ENCODE data around the gene FBXL4. TPM values are rescaled to one million over a fixed set of nuclear protein-coding genes. Genes with fewer than 3 reads are reported as not detected.

FBXL4 gene
- total RNA-seq, 1 experiment from 2014 or later: 15.1 TPM

- intact Hi-C loops (cut with micrococcal nuclease; ENCODE audit: unreplicated experiment): no loop called here
- H3K9me3 ChIP-seq (ENCODE audit: insufficient read depth, low read depth): peaks cover 9% of the 10 kb centered on the region; the same call in 1 of the 2 replicates
- CTCF ChIA-PET: no interaction called here
- H3K4me2 ChIP-seq: no peak overlapping the region
- H3K27ac ChIP-seq: no peak overlapping the region
- H3K27me3 ChIP-seq (ENCODE audit: insufficient read depth, low read depth): no peaks in the 10 kb centered on the region
- no peaks in the 10 kb centered on the region for H3K9me2 ChIP-seq (ENCODE audit: insufficient read depth)
- peaks cover 6% of the 10 kb centered on the region for H4K20me1 ChIP-seq (ENCODE audit: insufficient read depth)
- H2AFZ ChIP-seq: no peak overlapping the region
- H3K4me1 ChIP-seq (replicated peaks; ENCODE audit: insufficient read depth): peaks cover 21% of the 10 kb centered on the region
- no peak for TF ChIP-seq CTCF (conservative IDR thresholded peaks at IDR 0.05)
- TF ChIP-seq EZH2 (IDR thresholded peaks at IDR 0.05; ENCODE audit: low read depth): no peak
- 0 out of 2 replicates have a peak, but pooled peaks cover 5% of the 10 kb centered on the region for H3F3A ChIP-seq (ENCODE audit: insufficient read depth, low read depth)
- H3K79me2 ChIP-seq (ENCODE audit: low read depth): peaks cover 64% of the 10 kb centered on the region
- peaks cover 24% of the 10 kb centered on the region; the same call in 1 of the 2 replicates for H3K36me3 ChIP-seq (ENCODE audit: low read depth)
- BruUV-seq (replicated peaks): no TSS peak
- POLR2A ChIA-PET (ENCODE audit: unreplicated experiment): no interaction called here
- no peak for DNase-seq
- no peak overlapping the region for H3K4me3 ChIP-seq
These were observed 3.6 kb downstream of the FBXL4 start for GRCh38 chr6:98944168-98944567.

- Histone ChIP-seq H3K27ac (no peak overlapping the region), H3K36me3 (ENCODE audit: low read depth) (peaks cover 24% of the 10 kb centered on the region; the same call in 1 of the 2 replicates), H3K4me3 (no peak overlapping the region), H3K27me3 (ENCODE audit: insufficient read depth, low read depth) (no peaks in the 10 kb centered on the region), H4K20me1 (ENCODE audit: insufficient read depth) (peaks cover 6% of the 10 kb centered on the region), H3K79me2 (ENCODE audit: low read depth) (peaks cover 64% of the 10 kb centered on the region), H2AFZ (no peak overlapping the region), H3K9me3 (ENCODE audit: insufficient read depth, low read depth) (peaks cover 10% of the 10 kb centered on the region; the same call in 1 of the 2 replicates), H3K9me2 (ENCODE audit: insufficient read depth) (no peaks in the 10 kb centered on the region), H3K4me2 (no peak overlapping the region), H3F3A (ENCODE audit: insufficient read depth, low read depth) (0 out of 2 replicates have a peak, but pooled peaks cover 5% of the 10 kb centered on the region), H3K4me1 (replicated peaks; ENCODE audit: insufficient read depth) (peaks cover 21% of the 10 kb centered on the region)
- POLR2A ChIA-PET (ENCODE audit: unreplicated experiment): no interaction called here
- intact Hi-C loops (cut with micrococcal nuclease; ENCODE audit: unreplicated experiment): no loop called here
- BruUV-seq (replicated peaks): no TSS peak
- DNase-seq: no peak
- TF ChIP-seq CTCF (conservative IDR thresholded peaks at IDR 0.05): no peak
- TF ChIP-seq EZH2 (IDR thresholded peaks at IDR 0.05; ENCODE audit: low read depth): no peak
- CTCF ChIA-PET: no interaction called here
These were observed 5.4 kb downstream of the FBXL4 start for GRCh38 chr6:98942263-98942803.

- peaks cover 24% of the 10 kb centered on the region; the same call in 1 of the 2 replicates for H3K36me3 ChIP-seq (ENCODE audit: low read depth)
- ChIA-PET POLR2A (ENCODE audit: unreplicated experiment) (interaction anchor here (0.7 kb wide), 1 partner anchor 16 kb away, joined by 10 read pairs; no protein-coding TSS in a partner anchor), CTCF (no interaction called here)
- no peak overlapping the region for H3K4me3 ChIP-seq
- H3K79me2 ChIP-seq (ENCODE audit: low read depth): peaks cover 61% of the 10 kb centered on the region
- H3K27ac ChIP-seq: no peak overlapping the region
- peaks cover 10% of the 10 kb centered on the region; the same call in 1 of the 2 replicates for H3K9me3 ChIP-seq (ENCODE audit: insufficient read depth, low read depth)
- intact Hi-C loops (cut with micrococcal nuclease; ENCODE audit: unreplicated experiment): no loop called here
- TF ChIP-seq EZH2 (IDR thresholded peaks at IDR 0.05; ENCODE audit: low read depth) (no peak), CTCF (conservative IDR thresholded peaks at IDR 0.05) (no peak)
- no peaks in the 10 kb centered on the region for H3K27me3 ChIP-seq (ENCODE audit: insufficient read depth, low read depth)
- H3K4me1 ChIP-seq (replicated peaks; ENCODE audit: insufficient read depth): peaks cover 17% of the 10 kb centered on the region
- no TSS peak for BruUV-seq (replicated peaks)
- H4K20me1 ChIP-seq (ENCODE audit: insufficient read depth): peaks cover 6% of the 10 kb centered on the region
- DNase-seq: no peak
- 0 out of 2 replicates have a peak, but pooled peaks cover 5% of the 10 kb centered on the region for H3F3A ChIP-seq (ENCODE audit: insufficient read depth, low read depth)
- no peaks in the 10 kb centered on the region for H3K9me2 ChIP-seq (ENCODE audit: insufficient read depth)
- H3K4me2 ChIP-seq: no peak overlapping the region
- no peak overlapping the region for H2AFZ ChIP-seq
These were observed 6.4 kb downstream of the FBXL4 start for GRCh38 chr6:98941319-98941718.
